Measurements from ENCODE around the gene CASZ1. TPM values are rescaled to one million over a fixed set of nuclear protein-coding genes. Genes with fewer than 3 reads are reported as not detected.

Gene CASZ1
- total and polyA plus RNA-seq, 5 experiments from 2014 or later, result 0.60 to 13.0 (median 1.4) TPM

DNA sequence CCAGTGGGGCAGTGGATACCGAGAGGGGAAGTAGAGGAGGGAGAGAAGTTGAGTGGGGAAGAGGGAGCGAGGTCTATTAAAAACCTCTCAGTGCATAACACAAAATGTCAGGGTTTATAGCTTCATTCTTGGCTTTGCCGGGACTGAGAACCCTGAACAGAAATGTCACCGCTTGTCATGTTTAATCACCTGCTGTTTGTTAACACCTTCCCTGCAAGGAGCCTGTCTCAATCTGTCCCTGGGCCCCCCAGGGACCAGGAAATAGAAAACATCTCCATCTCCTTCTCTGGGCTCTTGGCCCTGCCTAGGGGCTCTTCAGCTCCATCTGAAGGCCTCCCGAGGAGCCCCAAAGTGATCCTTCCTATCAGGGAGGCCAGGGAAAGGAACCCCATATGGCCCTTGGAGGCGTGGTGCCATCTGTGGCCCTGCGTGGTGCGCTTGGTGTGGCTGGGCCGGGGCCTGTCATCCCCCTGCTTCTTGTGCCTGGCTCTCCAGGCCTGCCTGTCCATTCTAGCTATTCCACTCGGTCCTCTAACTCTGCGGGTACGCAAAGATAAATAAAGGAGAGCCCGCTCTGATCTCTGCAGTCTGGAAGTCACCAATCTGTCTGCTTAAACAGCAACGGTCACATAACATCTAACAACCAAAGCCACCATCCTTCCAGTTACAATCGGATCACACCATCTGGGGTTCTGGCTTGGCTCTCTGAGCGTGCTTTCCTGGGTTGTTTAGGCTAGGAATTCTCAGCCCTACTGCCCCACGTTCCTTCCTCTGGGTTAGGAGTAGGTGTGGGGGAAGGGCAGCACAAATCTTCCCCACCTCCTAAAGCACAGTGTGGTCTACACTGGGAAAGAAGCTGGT, 113.8 kb downstream of the CASZ1 start:
- Mint-ChIP-seq H3K9me3 (no peaks in the 10 kb centered on the region), H3K27me3 (no peaks in the 10 kb centered on the region), H3K4me3 (no peak overlapping the region), H3K36me3 (no peaks in the 10 kb centered on the region), H3K4me1 (peaks cover 2 to 30% (median 7%) of the 10 kb centered on the region in 4 donors), H3K27ac (peak overlapping the region in 3 of 10 donors; percentile 22 to 82 (median 55))
- no peak for DNase-seq
- POLR2A ChIA-PET, result interaction anchor here (0.5 kb wide), 1 partner anchor 219 kb away, joined by 3 read pairs; no protein-coding TSS in a partner anchor
- no peak for ATAC-seq

DNA sequence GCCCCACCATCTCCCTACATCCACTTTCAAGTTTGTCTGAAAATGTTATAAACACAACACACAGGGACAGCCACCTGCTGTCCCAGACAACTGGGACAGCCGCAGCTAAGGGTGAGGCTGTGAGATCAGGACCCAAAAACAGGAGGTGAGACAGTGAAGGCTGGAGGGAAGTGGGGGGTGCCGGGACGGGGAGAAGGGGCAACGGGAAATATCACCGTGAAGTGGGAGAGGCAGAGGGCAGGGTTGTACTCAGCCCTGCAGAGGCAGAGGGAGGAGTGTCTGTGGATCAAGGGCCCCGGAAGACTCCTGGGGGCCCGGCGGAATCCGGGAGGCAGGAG, 114.4 kb downstream of the CASZ1 start:
- H3K27me3 Mint-ChIP-seq, result no peaks in the 10 kb centered on the region
- H3K4me3 Mint-ChIP-seq, result no peak overlapping the region
- ATAC-seq (no peak), DNase-seq (no peak)
- H3K9me3 Mint-ChIP-seq, result no peaks in the 10 kb centered on the region
- no peaks in the 10 kb centered on the region for H3K36me3 Mint-ChIP-seq
- POLR2A ChIA-PET, result no interaction called here
- H3K27ac Mint-ChIP-seq, result peak overlapping the region in 2 of 10 donors; percentile 22 to 55
- peaks cover 2 to 30% (median 9%) of the 10 kb centered on the region in 4 donors for H3K4me1 Mint-ChIP-seq

DNA sequence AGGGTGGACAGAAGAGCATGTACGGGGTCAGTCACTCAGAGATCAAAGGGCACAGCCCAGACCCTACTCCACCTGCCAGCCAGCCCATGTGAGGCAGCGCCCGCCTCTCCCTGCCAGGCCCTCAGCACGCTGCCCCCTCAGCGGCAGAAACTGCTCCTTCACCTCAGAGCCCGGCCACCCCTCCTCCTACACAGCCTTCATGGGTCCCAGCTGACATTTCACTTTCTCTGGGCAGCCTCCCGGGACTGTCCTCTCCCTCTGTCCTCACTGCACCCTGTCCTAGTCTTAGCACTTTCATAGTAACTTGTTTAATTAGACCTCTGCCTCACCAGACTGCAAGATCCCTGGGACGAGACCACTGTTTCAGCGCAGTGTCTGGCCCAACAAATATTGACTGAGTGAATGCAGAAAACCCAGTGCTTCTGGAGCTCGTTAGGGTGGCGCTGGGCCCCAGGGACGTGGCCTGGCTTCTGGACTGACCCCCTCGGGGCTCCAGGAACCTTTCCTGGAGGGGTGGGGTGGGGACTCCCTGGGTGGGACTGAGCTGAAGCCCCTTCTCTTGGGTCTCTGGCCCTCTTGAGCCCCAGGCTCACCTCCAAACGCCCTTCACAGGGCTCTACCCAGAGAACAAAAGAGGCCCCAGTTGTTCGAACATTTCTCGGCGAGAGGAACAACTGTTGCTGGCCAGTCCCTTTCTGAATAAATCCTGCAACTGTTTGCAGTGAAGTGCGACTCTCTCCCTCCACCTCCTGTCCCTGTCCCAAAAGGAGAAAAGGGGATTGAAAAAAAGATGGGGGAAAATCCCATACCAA, 114.9 kb downstream of the CASZ1 start:
- DNase-seq (no peak), ATAC-seq (no peak)
- H3K4me1 Mint-ChIP-seq, result peaks cover 2 to 31% (median 10%) of the 10 kb centered on the region in 4 donors
- no peak overlapping the region for H3K4me3 Mint-ChIP-seq
- no peaks in the 10 kb centered on the region for H3K9me3 Mint-ChIP-seq
- peak overlapping the region in 1 of 10 donors; percentile 28 for H3K27ac Mint-ChIP-seq
- POLR2A ChIA-PET, result no interaction called here
- no peaks in the 10 kb centered on the region for H3K36me3 Mint-ChIP-seq
- H3K27me3 Mint-ChIP-seq, result no peaks in the 10 kb centered on the region

DNA sequence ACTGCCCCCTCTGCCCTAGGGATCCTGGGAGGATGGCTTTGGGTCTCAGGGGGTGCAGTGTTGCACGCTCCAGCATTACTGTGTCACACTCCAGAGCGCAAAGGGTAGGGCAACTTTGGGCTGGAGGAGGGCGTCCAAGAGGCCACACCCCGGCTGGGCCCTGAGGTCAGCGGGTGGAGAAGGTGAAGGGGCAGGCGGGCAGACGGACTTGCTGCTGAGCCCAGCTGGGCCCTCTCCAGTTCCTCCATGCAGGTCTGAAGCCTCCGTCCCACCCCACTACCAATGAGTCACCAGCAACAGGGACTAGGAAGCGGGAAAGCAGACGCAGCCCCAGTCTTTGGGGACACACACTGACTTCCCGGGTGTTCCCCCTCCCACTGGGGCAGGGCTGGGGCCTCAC, 116.0 kb downstream of the CASZ1 start:
- POLR2A ChIA-PET, result no interaction called here
- H3K27me3 Mint-ChIP-seq, result no peaks in the 10 kb centered on the region
- peaks cover 2 to 37% (median 13%) of the 10 kb centered on the region in 4 donors for H3K4me1 Mint-ChIP-seq
- no peak overlapping the region for H3K4me3 Mint-ChIP-seq
- H3K9me3 Mint-ChIP-seq, result no peaks in the 10 kb centered on the region
- no peak for DNase-seq
- ATAC-seq, result no peak
- H3K36me3 Mint-ChIP-seq, result no peaks in the 10 kb centered on the region
- H3K27ac Mint-ChIP-seq, result no peak overlapping the region

DNA sequence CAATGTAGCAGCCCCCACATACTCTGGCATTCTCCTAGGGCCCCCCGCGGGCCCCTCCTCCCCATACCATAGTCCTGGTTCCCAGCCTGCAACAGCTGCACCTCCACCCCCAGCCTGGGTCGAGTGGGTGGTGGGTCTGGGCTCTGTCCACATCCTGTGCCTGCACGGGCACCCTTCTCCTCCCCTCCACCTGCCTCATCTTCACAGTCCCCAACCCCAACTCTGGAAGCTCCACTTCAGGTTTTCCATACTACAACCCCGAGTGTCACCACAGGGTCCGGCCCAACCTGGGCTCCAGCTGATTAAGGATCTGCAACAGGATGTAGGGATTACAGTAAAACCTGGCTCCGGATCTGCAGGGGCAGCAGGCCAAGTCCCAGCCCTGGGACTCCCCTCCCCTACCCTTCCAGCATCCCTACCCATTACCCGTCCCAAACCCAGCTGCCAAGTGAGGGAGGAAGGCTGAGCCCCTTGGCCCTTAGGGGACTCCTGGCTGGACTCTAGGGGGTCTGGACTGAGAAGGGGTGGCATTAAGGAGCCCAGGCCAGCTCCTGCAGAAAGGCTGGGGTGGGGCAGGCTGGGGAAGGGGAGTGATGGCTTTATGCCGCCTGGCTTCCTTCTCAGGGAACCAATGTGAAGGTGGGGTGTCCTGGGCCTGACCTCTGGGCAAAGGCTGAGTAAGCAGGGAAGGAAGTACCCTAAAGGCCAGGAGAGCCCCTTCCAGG, 116.8 kb downstream of the CASZ1 start:
- ATAC-seq, result no peak
- POLR2A ChIA-PET, result interaction anchor here (0.6 kb wide), 1 partner anchor 105 kb away, joined by 3 read pairs; no protein-coding TSS in a partner anchor
- no peak overlapping the region for H3K4me3 Mint-ChIP-seq

DNA sequence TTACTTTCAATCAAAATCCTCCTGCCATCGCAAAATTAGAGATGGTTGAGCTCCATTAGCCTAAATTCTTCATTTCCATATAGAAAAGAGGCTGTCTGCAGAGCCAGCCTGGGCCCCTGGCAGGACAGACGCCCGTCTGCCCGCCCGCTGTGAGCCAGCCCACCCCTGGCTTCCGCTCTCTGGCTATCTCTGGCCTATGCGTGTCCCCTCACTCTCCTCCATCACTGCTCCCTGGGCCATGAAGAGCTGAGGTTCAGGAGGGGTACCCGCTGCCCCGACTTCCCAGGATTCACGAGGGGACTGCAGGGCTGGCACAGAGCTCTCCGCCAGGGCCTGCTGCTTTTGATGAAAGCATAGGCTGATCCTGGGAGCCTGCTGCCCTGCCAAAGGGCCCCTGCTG, 117.6 kb downstream of the CASZ1 start:
- H3K9me3 Mint-ChIP-seq, result no peaks in the 10 kb centered on the region
- H3K27me3 Mint-ChIP-seq, result no peaks in the 10 kb centered on the region
- H3K27ac Mint-ChIP-seq, result peak overlapping the region in 1 of 10 donors; percentile 27
- ATAC-seq, result no peak
- POLR2A ChIA-PET, result interaction anchor here (0.6 kb wide), 1 partner anchor 105 kb away, joined by 3 read pairs; no protein-coding TSS in a partner anchor
- DNase-seq, result no peak
- peaks cover 2 to 37% (median 13%) of the 10 kb centered on the region in 4 donors for H3K4me1 Mint-ChIP-seq
- H3K36me3 Mint-ChIP-seq, result no peaks in the 10 kb centered on the region
- no peak overlapping the region for H3K4me3 Mint-ChIP-seq

More for the DNA sequence above, 116.8 kb downstream of the CASZ1 start:
- H3K9me3 Mint-ChIP-seq, result no peaks in the 10 kb centered on the region
- peak overlapping the region in 4 of 10 donors; percentile 58 to 77 (median 64) for H3K27ac Mint-ChIP-seq
- H3K27me3 Mint-ChIP-seq, result no peaks in the 10 kb centered on the region
- peaks cover 2 to 37% (median 13%) of the 10 kb centered on the region in 4 donors for H3K4me1 Mint-ChIP-seq
- no peaks in the 10 kb centered on the region for H3K36me3 Mint-ChIP-seq
- no peak for DNase-seq

DNA sequence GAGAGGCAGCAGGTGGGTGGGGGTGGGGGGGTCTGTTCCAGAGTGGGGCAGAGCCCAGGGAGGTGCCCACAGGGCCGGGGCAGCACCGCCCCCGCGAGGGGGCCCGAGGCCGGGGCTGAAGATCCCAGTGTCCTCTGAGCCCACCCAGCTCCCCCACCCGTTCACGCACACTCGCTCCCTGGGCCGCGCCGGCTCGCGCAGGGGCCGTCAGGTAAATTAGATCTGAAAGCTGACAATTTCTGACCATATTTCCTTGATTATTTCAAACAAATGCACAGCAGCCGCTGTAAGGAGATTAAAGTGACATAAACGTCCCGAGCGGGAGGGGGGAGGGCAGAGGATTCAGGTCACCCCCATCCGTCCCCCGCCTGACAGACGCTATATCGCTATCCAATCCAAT, 118.0 kb downstream of the CASZ1 start:
- no peaks in the 10 kb centered on the region for H3K9me3 Mint-ChIP-seq
- DNase-seq (no peak), ATAC-seq (no peak)
- peaks cover 2 to 37% (median 13%) of the 10 kb centered on the region in 4 donors for H3K4me1 Mint-ChIP-seq
- H3K36me3 Mint-ChIP-seq, result no peaks in the 10 kb centered on the region
- H3K4me3 Mint-ChIP-seq, result no peak overlapping the region
- H3K27ac Mint-ChIP-seq, result no peak overlapping the region
- H3K27me3 Mint-ChIP-seq, result no peaks in the 10 kb centered on the region
- POLR2A ChIA-PET, result no interaction called here

DNA sequence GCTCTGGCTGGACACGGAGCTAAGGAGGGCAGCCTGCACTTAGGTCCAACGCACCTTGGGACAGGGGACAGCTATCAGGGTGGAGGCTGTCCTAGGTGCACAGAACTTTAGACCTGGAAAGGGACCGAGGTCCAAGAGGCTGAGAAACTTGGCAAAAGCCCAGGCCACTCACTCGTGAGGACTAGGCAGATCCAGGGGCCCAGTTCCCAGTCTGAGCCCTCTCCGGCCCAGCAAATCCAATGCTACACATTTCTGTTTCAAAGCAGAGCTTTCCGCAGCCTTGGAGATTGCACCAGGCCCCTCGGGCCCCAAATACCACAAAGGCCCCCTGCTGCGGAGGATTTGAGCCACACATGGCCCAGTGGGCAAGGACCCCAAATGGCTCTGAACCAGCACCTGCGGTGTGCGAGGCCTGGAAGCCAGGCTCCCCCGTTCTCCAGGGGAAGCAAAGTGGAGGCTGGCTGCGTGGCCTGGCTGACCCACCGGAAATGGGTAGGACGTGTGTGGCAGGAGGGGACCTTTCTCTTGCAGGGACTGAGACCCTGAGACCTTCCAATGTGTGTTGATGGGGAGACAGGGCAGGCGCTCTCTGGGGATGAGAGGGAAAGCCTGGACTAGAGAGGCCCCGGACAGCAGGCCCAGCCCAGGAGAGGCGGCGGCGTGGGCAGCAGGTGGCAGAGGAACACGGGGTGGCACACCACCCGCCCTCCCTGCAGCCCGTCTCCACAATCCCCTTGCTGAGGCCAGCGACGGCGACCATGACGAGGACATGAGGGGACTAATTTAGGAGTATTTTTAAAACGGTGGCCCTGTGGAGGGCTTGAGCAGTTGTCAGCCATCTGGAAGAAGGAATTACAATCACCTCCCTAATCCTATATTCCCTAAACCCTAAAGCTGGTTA, 118.7 kb downstream of the CASZ1 start:
- Mint-ChIP-seq H3K9me3 (no peaks in the 10 kb centered on the region), H3K4me3 (no peak overlapping the region), H3K27me3 (no peaks in the 10 kb centered on the region), H3K27ac (no peak overlapping the region), H3K4me1 (peaks cover 2 to 36% (median 12%) of the 10 kb centered on the region in 4 donors), H3K36me3 (no peaks in the 10 kb centered on the region)
- no peak for ATAC-seq
- POLR2A ChIA-PET, result no interaction called here
- no peak for DNase-seq

DNA sequence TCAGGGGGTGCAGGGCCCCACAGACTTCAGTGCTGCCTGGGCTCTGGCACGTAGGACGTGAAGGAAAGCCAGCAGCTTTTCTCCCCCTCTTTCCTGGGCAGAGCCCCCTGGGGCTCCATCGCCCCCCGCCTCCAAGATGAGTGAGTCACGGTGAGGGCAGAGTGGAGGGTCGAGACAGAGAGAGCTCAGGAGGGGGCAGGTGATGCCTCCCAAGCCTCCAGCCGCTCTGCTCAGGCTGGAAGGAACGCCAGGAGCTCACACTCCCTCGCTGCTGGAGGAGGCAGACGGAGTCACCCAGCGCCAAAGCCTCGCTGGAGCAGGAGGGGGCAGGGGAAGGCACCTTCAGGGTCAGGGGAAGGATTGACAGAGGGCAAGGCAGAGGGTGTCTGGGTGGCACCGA, 119.5 kb downstream of the CASZ1 start:
- Mint-ChIP-seq H3K4me1 (peaks cover 0 to 28% (median 10%) of the 10 kb centered on the region in 4 donors), H3K27me3 (no peaks in the 10 kb centered on the region), H3K4me3 (no peak overlapping the region), H3K36me3 (no peaks in the 10 kb centered on the region), H3K9me3 (no peaks in the 10 kb centered on the region), H3K27ac (no peak overlapping the region)
- POLR2A ChIA-PET, result no interaction called here
- DNase-seq (no peak), ATAC-seq (no peak)

DNA sequence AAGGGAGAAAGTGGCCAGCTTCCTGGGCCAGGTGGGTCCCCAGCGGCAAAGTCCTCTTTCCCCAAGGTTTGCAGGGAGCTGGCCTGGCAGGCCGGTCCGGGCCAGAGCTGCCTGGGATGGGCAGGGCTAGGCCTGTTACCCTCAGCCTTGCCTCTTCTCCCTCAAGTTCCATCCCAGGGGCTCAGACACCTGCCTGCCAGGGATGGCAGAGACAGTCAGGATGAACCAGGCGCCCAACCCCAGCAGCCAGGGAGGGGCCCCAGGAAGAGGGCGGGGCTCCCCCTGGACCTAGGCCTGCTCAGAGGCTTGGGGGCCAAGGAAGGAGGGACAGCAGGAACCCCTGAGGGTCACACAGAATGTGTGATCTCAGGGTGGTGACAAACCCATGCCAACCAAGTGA, 120.6 kb downstream of the CASZ1 start:
- Mint-ChIP-seq H3K4me3 (no peak overlapping the region), H3K27me3 (no peaks in the 10 kb centered on the region), H3K27ac (no peak overlapping the region), H3K4me1 (peaks cover 3 to 16% (median 11%) of the 10 kb centered on the region in 4 donors), H3K9me3 (no peaks in the 10 kb centered on the region), H3K36me3 (no peaks in the 10 kb centered on the region)
- POLR2A ChIA-PET, result no interaction called here
- ATAC-seq (no peak), DNase-seq (no peak)

DNA sequence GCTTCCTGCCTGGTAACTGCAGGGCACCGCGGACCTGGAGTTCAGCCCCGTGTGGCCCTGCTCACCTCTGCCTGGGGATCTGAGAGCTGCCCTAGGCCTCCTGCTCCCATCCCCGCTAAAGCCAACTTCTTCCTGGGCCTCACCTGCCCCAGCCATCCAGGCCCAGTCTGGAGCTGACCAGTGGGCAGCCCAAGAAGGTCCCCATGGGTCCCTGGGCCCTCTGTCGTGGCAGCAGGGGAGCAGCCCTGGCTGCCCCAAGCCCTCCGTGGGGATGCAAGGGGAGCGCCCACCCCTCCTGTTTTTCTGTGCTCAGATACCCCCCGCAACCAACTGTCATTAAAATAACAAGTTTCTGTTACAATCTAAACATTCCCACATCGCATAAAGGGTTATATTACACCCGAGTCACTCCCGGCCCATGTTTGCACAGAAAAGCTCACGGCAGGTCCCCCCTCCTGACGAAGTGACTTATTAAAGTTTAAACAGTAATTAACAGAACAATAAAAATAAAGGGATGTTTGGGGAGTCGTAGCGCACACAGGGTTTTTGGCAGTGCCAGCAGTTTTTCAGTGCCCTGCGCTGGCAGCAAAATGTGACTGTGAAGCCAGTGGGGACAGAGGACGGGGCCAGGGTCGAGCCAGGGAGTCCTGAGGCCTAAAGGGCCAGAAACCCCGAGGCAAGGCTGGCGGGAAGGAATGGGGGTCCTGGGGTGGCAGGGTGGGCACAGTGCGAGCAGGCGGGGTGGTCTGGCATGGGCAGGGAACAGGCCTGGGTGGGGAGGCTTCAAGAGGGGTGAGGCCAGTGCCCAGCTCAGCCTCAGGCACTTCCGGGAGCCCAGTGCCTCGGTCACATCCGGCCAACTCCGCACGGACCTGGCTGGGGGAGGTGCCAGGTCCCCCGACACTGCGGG, 121.5 kb downstream of the CASZ1 start:
- POLR2A ChIA-PET, result no interaction called here
- DNase-seq (no peak), ATAC-seq (no peak)
- Mint-ChIP-seq H3K27me3 (no peaks in the 10 kb centered on the region), H3K9me3 (no peaks in the 10 kb centered on the region), H3K36me3 (no peaks in the 10 kb centered on the region), H3K27ac (peak overlapping the region in 1 of 10 donors; percentile 65), H3K4me1 (peaks cover 3 to 15% (median 11%) of the 10 kb centered on the region in 4 donors), H3K4me3 (no peak overlapping the region)
